Activated CD4-positive, alpha-beta T cell treated with anti-CD3 and anti-CD28 coated beads for 48 hours (primary cell): Measurements from ENCODE around the gene BLOC1S6.

ENCODE experiments used
- DNase-seq: peaks from one replicate; pipeline ENCODE4 v3.0.0-alpha.2; 2020

BLOC1S6 gene

GRCh38 chr15:45588219-45588875 lies 1.2 kb downstream of the BLOC1S6 start:
- DNase-seq = no peak

- DNase-seq = no peak
These were observed 2.1 kb downstream of the BLOC1S6 start for GRCh38 chr15:45589256-45589655.

GRCh38 chr15:45594319-45594718 lies 7.1 kb downstream of the BLOC1S6 start:
- DNase-seq = no peak

- DNase-seq = no peak
These were observed 7.8 kb downstream of the BLOC1S6 start for GRCh38 chr15:45594835-45595530.

GRCh38 chr15:45603881-45604280 lies 16.7 kb downstream of the BLOC1S6 start:
- no peak for DNase-seq

GRCh38 chr15:45604326-45604725 lies 17.1 kb downstream of the BLOC1S6 start:
- no peak for DNase-seq

- no peak for DNase-seq
These were observed 19.2 kb downstream of the BLOC1S6 start for GRCh38 chr15:45606413-45606812.

GRCh38 chr15:45606841-45607240 lies 19.7 kb downstream of the BLOC1S6 start:
- no peak for DNase-seq

- no peak for DNase-seq
These were observed 24.1 kb downstream of the BLOC1S6 start for GRCh38 chr15:45611305-45611704.

- no peak for DNase-seq
These were observed 25.7 kb downstream of the BLOC1S6 start for GRCh38 chr15:45612790-45613415.

- DNase-seq = no peak
These were observed 29.7 kb downstream of the BLOC1S6 start for GRCh38 chr15:45616901-45617323.

GRCh38 chr15:45618813-45619212 lies 31.6 kb downstream of the BLOC1S6 start:
- DNase-seq = no peak

GRCh38 chr15:45628136-45628535 lies 41.0 kb downstream of the BLOC1S6 start:
- no peak for DNase-seq

GRCh38 chr15:45630917-45631691 lies 43.9 kb downstream of the BLOC1S6 start:
- no peak for DNase-seq

- no peak for DNase-seq
These were observed 44.6 kb downstream of the BLOC1S6 start for GRCh38 chr15:45631776-45632175.

GRCh38 chr15:45634432-45635190 lies 47.4 kb downstream of the BLOC1S6 start, which contains the start of gene SQOR:
Gene SQOR (plus strand): TSS chr15:45635029. CDS start chr15:45658924, 23,895 bp downstream.
- DNase-seq = peak; percentile 78

GRCh38 chr15:45635191-45635638 lies 48.0 kb downstream of the BLOC1S6 start:
- DNase-seq = peak; percentile 73

- no peak for DNase-seq
These were observed 48.6 kb downstream of the BLOC1S6 start for GRCh38 chr15:45635763-45636292.

- DNase-seq = no peak
These were observed 50.0 kb downstream of the BLOC1S6 start for GRCh38 chr15:45637141-45637540.

GRCh38 chr15:45637552-45638033 lies 50.4 kb downstream of the BLOC1S6 start:
- peak; percentile 58 for DNase-seq

- no peak for DNase-seq
These were observed 53.4 kb downstream of the BLOC1S6 start for GRCh38 chr15:45640616-45641015.

- DNase-seq = no peak
These were observed 54.2 kb downstream of the BLOC1S6 start for GRCh38 chr15:45641374-45641781.
